IMR-90 (cell line): ENCODE results near the gene OR2G2. TPM values are rescaled to one million over a fixed set of nuclear protein-coding genes. Genes with fewer than 3 reads are reported as not detected.

Source experiments
- ATAC-seq: fragments of 200-7000 bp; cut with Tn5 transposase; 2 replicates; pipeline ENCODE4 v1.9.1; 2020; ENCODE audit warnings: low read depth, mild to moderate bottlenecking, moderate library complexity
- BruUV-seq: library from RNA; stranded (reverse); fragments of 400-500 nt; replicated peaks from 2 replicates; lab custom pipeline; 2021; lab: Mats Ljungman, UMichigan
- CTCF ChIA-PET: fragments of 300-600 bp; formaldehyde crosslinking; extraction: SDS; loops from one replicate; lab custom pipeline; 2021; ENCODE audit warnings: antibody characterized with exemption; lab: Yijun Ruan, JAX
- POLR2A ChIA-PET: fragments of 300-600 bp; sonication (Branson Sonifier 250); formaldehyde crosslinking; loops from one replicate; lab custom pipeline; 2022; ENCODE audit warnings: antibody characterized with exemption; ENCODE audit not compliant: unreplicated experiment; lab: Charles Lee
- DNase-seq: peaks from one replicate; pipeline ENCODE4 v3.0.0; 2013
- H2AFZ ChIP-seq: replicated peaks from 2 replicates; pipeline ENCODE3; 2013; ENCODE audit warnings: low read length, mild to moderate bottlenecking; ENCODE audit not compliant: poor library complexity
- H2AK5ac ChIP-seq: 2 replicates; pipeline ENCODE4 v1.6.1; 2013; ENCODE audit warnings: low read depth, low read length, inconsistent platforms
- H2AK9ac ChIP-seq: replicated peaks from 2 replicates; pipeline ENCODE3; 2013; ENCODE audit warnings: mild to moderate bottlenecking, low read depth, low read length, moderate library complexity; ENCODE audit not compliant: poor library complexity
- H2BK120ac ChIP-seq: 2 replicates; pipeline ENCODE4 v1.6.1; 2013; ENCODE audit warnings: low read depth, low read length, inconsistent platforms
- H2BK15ac ChIP-seq: 3 replicates; pipeline ENCODE4 v1.6.1; 2013; ENCODE audit warnings: low read depth, low read length, inconsistent platforms
- H2BK20ac ChIP-seq: 2 replicates; pipeline ENCODE4 v1.6.1; 2013; ENCODE audit warnings: low read depth, mild to moderate bottlenecking, inconsistent platforms, low read length, moderate library complexity
- H2BK5ac ChIP-seq: 2 replicates; pipeline ENCODE4 v1.6.1; 2013; ENCODE audit warnings: mild to moderate bottlenecking, low read depth, low read length, inconsistent platforms; ENCODE audit not compliant: poor library complexity, severe bottlenecking
- H3K14ac ChIP-seq: replicated peaks from 2 replicates; pipeline ENCODE4 v1.6.1; 2013; ENCODE audit warnings: low read depth, low read length, inconsistent platforms
- H3K18ac ChIP-seq: 2 replicates; pipeline ENCODE4 v1.6.1; 2013; ENCODE audit warnings: low read depth, low read length, control low read depth
- H3K23ac ChIP-seq: 2 replicates; pipeline ENCODE4 v1.6.1; 2013; ENCODE audit warnings: low read depth, low read length, inconsistent platforms
- H3K27ac ChIP-seq: 2 replicates; pipeline ENCODE4 v1.5.1; 2013; ENCODE audit warnings: mild to moderate bottlenecking, control low read depth, low read length; ENCODE audit not compliant: insufficient read depth
- H3K27me3 ChIP-seq: 2 replicates; pipeline ENCODE4 v1.6.1; 2013; ENCODE audit warnings: low read length; ENCODE audit not compliant: control insufficient read depth, insufficient read depth
- H3K36me3 ChIP-seq: 2 replicates; pipeline ENCODE4 v1.6.1; 2013; ENCODE audit warnings: low read length, mixed read lengths; ENCODE audit not compliant: control insufficient read depth, insufficient read depth
- H3K4ac ChIP-seq: 2 replicates; pipeline ENCODE4 v1.6.1; 2013; ENCODE audit warnings: low read depth, low read length, inconsistent platforms
- H3K4me1 ChIP-seq: 2 replicates; pipeline ENCODE4 v1.6.1; 2013; ENCODE audit warnings: low read length, mixed read lengths; ENCODE audit not compliant: control insufficient read depth, insufficient read depth
- H3K4me2 ChIP-seq: 2 replicates; pipeline ENCODE4 v1.6.1; 2013; ENCODE audit warnings: low read depth, mild to moderate bottlenecking, control low read depth, low read length, moderate library complexity
- H3K4me3 ChIP-seq: 2 replicates; pipeline ENCODE4 v1.5.1; 2013; ENCODE audit warnings: low read depth, mild to moderate bottlenecking, control low read depth, low read length, moderate library complexity; ENCODE audit not compliant: insufficient read depth
- H3K56ac ChIP-seq: 2 replicates; pipeline ENCODE4 v1.6.1; 2013; ENCODE audit warnings: low read length, inconsistent platforms; ENCODE audit not compliant: insufficient read depth; ENCODE audit errors: extremely low read depth
- H3K79me1 ChIP-seq, 2 experiments: 2 replicates each; pipeline ENCODE4 v1.6.1; 2013; ENCODE audit warnings: low read length in 2 of 2, inconsistent platforms in 1 of 2, low read depth in 1 of 2
- H3K9ac ChIP-seq: 2 replicates; pipeline ENCODE4 v1.6.1; 2013; ENCODE audit warnings: low read depth, low read length, control low read depth
- H3K9me1 ChIP-seq: 2 replicates; pipeline ENCODE4 v1.6.1; 2013; ENCODE audit warnings: low read length, inconsistent platforms; ENCODE audit not compliant: insufficient read depth
- H3K9me3 ChIP-seq: 2 replicates; pipeline ENCODE4 v1.6.1; 2013; ENCODE audit warnings: low read length; ENCODE audit not compliant: control insufficient read depth, insufficient read depth
- H4K20me1 ChIP-seq: 2 replicates; pipeline ENCODE4 v1.6.1; 2013; ENCODE audit warnings: low read length, inconsistent platforms; ENCODE audit not compliant: insufficient read depth
- H4K5ac ChIP-seq: 2 replicates; pipeline ENCODE4 v1.6.1; 2013; ENCODE audit warnings: mild to moderate bottlenecking, low read depth, low read length, control low read depth
- H4K8ac ChIP-seq, 2 experiments: 2 replicates each; pipeline ENCODE4 v1.6.1; 2013; ENCODE audit warnings: low read depth in 2 of 2, low read length in 2 of 2, control low read depth in 1 of 2, inconsistent platforms in 1 of 2
- H4K91ac ChIP-seq: 2 replicates; pipeline ENCODE4 v1.6.1; 2013; ENCODE audit warnings: low read depth, low read length, inconsistent platforms; ENCODE audit not compliant: insufficient read depth
- BHLHE40 ChIP-seq: fragments of 150-350 bp; IDR thresholded peaks from 2 replicates; pipeline ENCODE4 v1.6.1; 2016; ENCODE audit warnings: mild to moderate bottlenecking, low read depth, low read length
- CEBPB ChIP-seq: IDR thresholded peaks from 2 replicates; pipeline ENCODE4 v1.6.1; 2012; ENCODE audit warnings: low read depth, low read length, improper control_type of control experiment
- CHD1 ChIP-seq: IDR thresholded peaks from 2 replicates; pipeline ENCODE4 v1.6.1; 2012; ENCODE audit warnings: low read depth, low read length, improper control_type of control experiment
- FOS ChIP-seq: fragments of 150-350 bp; IDR thresholded peaks from 2 replicates; pipeline ENCODE4 v1.6.1; 2016; ENCODE audit warnings: low read depth, low read length
- MAFK ChIP-seq: IDR thresholded peaks from 2 replicates; pipeline ENCODE4 v1.6.1; 2012; ENCODE audit warnings: low read depth, low read length, improper control_type of control experiment
- MAZ ChIP-seq: IDR thresholded peaks from 2 replicates; pipeline ENCODE4 v1.6.1; 2012; ENCODE audit warnings: low read depth, mild to moderate bottlenecking, low read length, improper control_type of control experiment, moderate library complexity, borderline replicate concordance
- MXI1 ChIP-seq: IDR thresholded peaks from 2 replicates; pipeline ENCODE4 v1.6.1; 2012; ENCODE audit warnings: low read depth, mild to moderate bottlenecking, low read length, moderate library complexity, borderline replicate concordance
- NFE2L2 ChIP-seq: fragments of 150-350 bp; IDR thresholded peaks from 2 replicates; pipeline ENCODE4 v1.6.1; 2016; ENCODE audit warnings: low read depth, mild to moderate bottlenecking, low read length
- POLR2A ChIP-seq: IDR thresholded peaks from 2 replicates; pipeline ENCODE4 v1.6.1; 2012; ENCODE audit warnings: mild to moderate bottlenecking, low read depth, low read length
- RAD21 ChIP-seq: IDR thresholded peaks from 2 replicates; pipeline ENCODE4 v1.6.1; 2012; ENCODE audit warnings: low read length, improper control_type of control experiment
- RCOR1 ChIP-seq: IDR thresholded peaks from 2 replicates; pipeline ENCODE4 v1.6.1; 2012; ENCODE audit warnings: mild to moderate bottlenecking, low read length, improper control_type of control experiment; ENCODE audit not compliant: insufficient replicate concordance
- RFX5 ChIP-seq: IDR thresholded peaks from 2 replicates; pipeline ENCODE4 v1.8.0; 2012; ENCODE audit warnings: low read depth, mild to moderate bottlenecking, low read length, moderate library complexity
- SMC3 ChIP-seq: fragments of 150-350 bp; IDR thresholded peaks from 2 replicates; pipeline ENCODE4 v1.6.1; 2016; ENCODE audit warnings: low read depth, mild to moderate bottlenecking, antibody characterized with exemption, low read length, moderate library complexity
- WGBS, 2 experiments: methylation state at CpG; one replicate each; pipeline versions ENCODE4 v1.1.5 to v1.1.7; 2013; ENCODE audit warnings: missing lambda C conversion rate in 2 of 2; ENCODE audit not compliant: insufficient read length in 1 of 2; ENCODE audit errors: extremely low coverage in 2 of 2; 5-methylcytosine and 5-hydroxymethylcytosine counted together
- dilution Hi-C: fragments of 300-500 bp; cut with HindIII; formaldehyde crosslinking; loops from one replicate; pipeline ENCODE4 v1.14.3; 2018; ENCODE audit warnings: low sequenced_read_pairs; ENCODE audit not compliant: unreplicated experiment
- in situ Hi-C: fragments of 300-500 bp; cut with MboI; formaldehyde crosslinking; loops from 3 replicates; pipeline ENCODE4 v1.14.3; 2019; ENCODE audit warnings: low sequenced_read_pairs, inconsistent platforms, mixed read lengths
- intact Hi-C: fragments of 100-400 bp; cut with micrococcal nuclease; formaldehyde crosslinking; loops from 2 replicates; pipeline ENCODE4 v1.10.0; 2022
- polyA plus RNA-seq, 3 experiments: library from polyadenylated mRNA; depleted of rRNA; stranded (reverse); fragments of >200 nt; gene quantifications; 2 replicates each; pipeline ENCODE4 v1.2.3, GENCODE V29; 2012; ENCODE audit warnings: low replicate concordance in 1 of 3
- total RNA-seq: library from RNA; depleted of rRNA; stranded (reverse); fragments of >200 nt; gene quantifications from 2 replicates; pipeline ENCODE4 v1.2.3, GENCODE V29; 2012
- TF ChIP-seq, protein P1 (sequence below): fragments of 150-350 bp; IDR thresholded peaks from 2 replicates; pipeline ENCODE4 v1.6.1; 2016; ENCODE audit warnings: low read depth, mild to moderate bottlenecking, low read length, moderate library complexity, borderline replicate concordance
- TF ChIP-seq, protein P2 (sequence below): fragments of 150-350 bp; IDR thresholded peaks from 2 replicates; pipeline ENCODE4 v1.6.1; 2017; ENCODE audit warnings: mild to moderate bottlenecking, antibody characterized with exemption, low read length, low read depth
- TF ChIP-seq, protein P3 (sequence below): conservative IDR thresholded peaks from 2 replicates; pipeline ENCODE4 v1.5.1; 2012; ENCODE audit warnings: mild to moderate bottlenecking, low read depth, low read length, improper control_type of control experiment

The OR2G2 gene
- total and polyA plus RNA-seq, 2 of the 4 experiments (the other 2 are of a cell fraction), result not detected

DNA sequence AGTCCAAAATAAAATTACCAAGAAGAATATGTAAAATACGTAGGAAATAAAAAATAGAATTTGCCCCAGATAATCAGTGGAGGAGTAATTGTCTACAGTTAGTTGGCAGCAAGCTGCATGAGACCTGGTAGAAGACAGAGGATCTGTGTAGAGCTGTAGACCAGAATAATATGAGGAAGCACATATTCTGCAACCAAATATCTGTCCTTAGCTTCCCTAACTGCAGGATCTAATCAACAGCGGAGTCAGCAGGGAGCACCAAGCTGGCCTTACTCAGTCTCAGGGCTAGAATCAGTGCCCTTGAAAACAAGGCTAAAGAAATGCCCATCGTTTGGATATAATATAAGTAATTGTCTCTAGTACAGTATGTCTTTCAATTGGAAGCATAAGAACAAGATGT is 45.3 kb upstream of the OR2G2 start:
- no peak overlapping the region for H3K4me3 ChIP-seq
- DNase-seq (no peak), ATAC-seq (no peak)
- H4K5ac ChIP-seq, result no peak overlapping the region
- TF ChIP-seq CHD1 (no peak), FOS (no peak), POLR2A (no peak), RCOR1 (no peak), SMC3 (no peak), MAFK (no peak), RAD21 (no peak), CEBPB (no peak), MAZ (no peak), MXI1 (no peak), NFE2L2 (no peak), BHLHE40 (no peak), RFX5 (no peak)
- TF ChIP-seq, protein P1, sequence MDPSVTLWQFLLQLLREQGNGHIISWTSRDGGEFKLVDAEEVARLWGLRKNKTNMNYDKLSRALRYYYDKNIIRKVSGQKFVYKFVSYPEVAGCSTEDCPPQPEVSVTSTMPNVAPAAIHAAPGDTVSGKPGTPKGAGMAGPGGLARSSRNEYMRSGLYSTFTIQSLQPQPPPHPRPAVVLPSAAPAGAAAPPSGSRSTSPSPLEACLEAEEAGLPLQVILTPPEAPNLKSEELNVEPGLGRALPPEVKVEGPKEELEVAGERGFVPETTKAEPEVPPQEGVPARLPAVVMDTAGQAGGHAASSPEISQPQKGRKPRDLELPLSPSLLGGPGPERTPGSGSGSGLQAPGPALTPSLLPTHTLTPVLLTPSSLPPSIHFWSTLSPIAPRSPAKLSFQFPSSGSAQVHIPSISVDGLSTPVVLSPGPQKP, result no peak
- TF ChIP-seq, protein P2, sequence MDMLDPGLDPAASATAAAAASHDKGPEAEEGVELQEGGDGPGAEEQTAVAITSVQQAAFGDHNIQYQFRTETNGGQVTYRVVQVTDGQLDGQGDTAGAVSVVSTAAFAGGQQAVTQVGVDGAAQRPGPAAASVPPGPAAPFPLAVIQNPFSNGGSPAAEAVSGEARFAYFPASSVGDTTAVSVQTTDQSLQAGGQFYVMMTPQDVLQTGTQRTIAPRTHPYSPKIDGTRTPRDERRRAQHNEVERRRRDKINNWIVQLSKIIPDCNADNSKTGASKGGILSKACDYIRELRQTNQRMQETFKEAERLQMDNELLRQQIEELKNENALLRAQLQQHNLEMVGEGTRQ, result no peak
- TF ChIP-seq, protein P3, sequence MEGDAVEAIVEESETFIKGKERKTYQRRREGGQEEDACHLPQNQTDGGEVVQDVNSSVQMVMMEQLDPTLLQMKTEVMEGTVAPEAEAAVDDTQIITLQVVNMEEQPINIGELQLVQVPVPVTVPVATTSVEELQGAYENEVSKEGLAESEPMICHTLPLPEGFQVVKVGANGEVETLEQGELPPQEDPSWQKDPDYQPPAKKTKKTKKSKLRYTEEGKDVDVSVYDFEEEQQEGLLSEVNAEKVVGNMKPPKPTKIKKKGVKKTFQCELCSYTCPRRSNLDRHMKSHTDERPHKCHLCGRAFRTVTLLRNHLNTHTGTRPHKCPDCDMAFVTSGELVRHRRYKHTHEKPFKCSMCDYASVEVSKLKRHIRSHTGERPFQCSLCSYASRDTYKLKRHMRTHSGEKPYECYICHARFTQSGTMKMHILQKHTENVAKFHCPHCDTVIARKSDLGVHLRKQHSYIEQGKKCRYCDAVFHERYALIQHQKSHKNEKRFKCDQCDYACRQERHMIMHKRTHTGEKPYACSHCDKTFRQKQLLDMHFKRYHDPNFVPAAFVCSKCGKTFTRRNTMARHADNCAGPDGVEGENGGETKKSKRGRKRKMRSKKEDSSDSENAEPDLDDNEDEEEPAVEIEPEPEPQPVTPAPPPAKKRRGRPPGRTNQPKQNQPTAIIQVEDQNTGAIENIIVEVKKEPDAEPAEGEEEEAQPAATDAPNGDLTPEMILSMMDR, result no peak
- H3K14ac ChIP-seq, result no peak overlapping the region
- H2BK20ac ChIP-seq, result no peak overlapping the region
- H3K18ac ChIP-seq, result no peak overlapping the region
- CTCF ChIA-PET, result no interaction called here
- no peak overlapping the region for H3K9ac ChIP-seq
- no peaks in the 10 kb centered on the region for H3K79me1 ChIP-seq
- H3K23ac ChIP-seq, result no peak overlapping the region
- BruUV-seq, result no TSS peak
- POLR2A ChIA-PET, result no interaction called here
- no peak overlapping the region for H2AK5ac ChIP-seq
- H3K27ac ChIP-seq, result no peak overlapping the region
- H3K36me3 ChIP-seq, result no peaks in the 10 kb centered on the region
- no peak overlapping the region for H2AK9ac ChIP-seq
- H2BK15ac ChIP-seq, result no peak overlapping the region
- H3K4me2 ChIP-seq, result no peak overlapping the region
- dilution Hi-C loops, result no loop called here
- H4K8ac ChIP-seq, result no peak overlapping the region
- no peak overlapping the region for H2BK5ac ChIP-seq
- no peak overlapping the region for H3K56ac ChIP-seq
- in situ Hi-C loops, result no loop called here
- no CpG with 5 or more reads among the region's 3 CpGs for WGBS, 2 experiments
- H3K27me3 ChIP-seq, result no peaks in the 10 kb centered on the region
- intact Hi-C loops, result loop anchor here (1.0 kb wide), 1 partner anchor 35 kb away; no protein-coding TSS in a partner anchor
- no peak overlapping the region for H2BK120ac ChIP-seq
- H3K9me1 ChIP-seq, result no peaks in the 10 kb centered on the region
- H3K4me1 ChIP-seq, result no peaks in the 10 kb centered on the region
- H3K9me3 ChIP-seq, result peaks cover 6% of the 10 kb centered on the region
- no peak overlapping the region for H3K4ac ChIP-seq
- H4K20me1 ChIP-seq, result no peaks in the 10 kb centered on the region
- H2AFZ ChIP-seq, result no peak overlapping the region
- no peak overlapping the region for H4K91ac ChIP-seq
